Natural killer cell treated with Interleukin-12 subunit alpha and Interleukin-12 subunit beta and Interleukin-15 and Interleukin-18, amount 100 ng/mL, for 72 hours (primary cell): ENCODE measurements around the gene ZDHHC5. TPM values are rescaled to one million over a fixed set of nuclear protein-coding genes. Genes with fewer than 3 reads are reported as not detected.
"Not testable (repeated sequence)": the region's sequence is repeated elsewhere in the genome, so short reads cannot be mapped to it uniquely, and the experiment has no call there.

Experiments
- ATAC-seq, 2 donors: fragments of 150-1000 bp; cut with Tn5 transposase in 1 of 2; sonication (Bioruptor Pico), chemical (Tn5 transposase) in 1 of 2; 2 replicates each; pipeline ENCODE4 v1.10.0; 2021
- DNase-seq: peaks from one replicate; pipeline ENCODE4 v3.0.0; 2022; ENCODE audit warnings: low spot score
- H3K27ac Mint-ChIP-seq, 2 donors: 1 replicate in 1 of 2; 2 replicates in 1 of 2; pipeline ENCODE4 v1.8.0; 2022; ENCODE audit warnings: mixed read lengths in 2 of 2, mild to moderate bottlenecking in 1 of 2, moderate library complexity in 1 of 2
- H3K27me3 Mint-ChIP-seq, 2 donors: 1 replicate in 1 of 2; 2 replicates in 1 of 2; pipeline ENCODE4 v1.8.0; 2022; ENCODE audit warnings: mixed read lengths in 2 of 2
- H3K36me3 Mint-ChIP-seq: one replicate; pipeline ENCODE4 v1.8.0; 2022; ENCODE audit warnings: mixed read lengths
- H3K4me1 Mint-ChIP-seq, 2 donors: 1 replicate in 1 of 2; 2 replicates in 1 of 2; pipeline ENCODE4 v1.8.0; 2022; ENCODE audit warnings: low read depth in 2 of 2, mixed read lengths in 2 of 2, mild to moderate bottlenecking in 1 of 2
- H3K4me3 Mint-ChIP-seq: one replicate; pipeline ENCODE4 v1.8.0; 2022; ENCODE audit warnings: mixed read lengths
- H3K9me3 Mint-ChIP-seq: 2 replicates; pipeline ENCODE4 v1.8.0; 2022; ENCODE audit warnings: mixed read lengths
- total RNA-seq, 2 donors: library from RNA; stranded (reverse); gene quantifications; one replicate each; pipeline ENCODE4 v1.2.3, GENCODE V29; 2022

Gene ZDHHC5
- total RNA-seq, 2 donors from 2014 or later = 66.2 to 91.9 TPM

DNA sequence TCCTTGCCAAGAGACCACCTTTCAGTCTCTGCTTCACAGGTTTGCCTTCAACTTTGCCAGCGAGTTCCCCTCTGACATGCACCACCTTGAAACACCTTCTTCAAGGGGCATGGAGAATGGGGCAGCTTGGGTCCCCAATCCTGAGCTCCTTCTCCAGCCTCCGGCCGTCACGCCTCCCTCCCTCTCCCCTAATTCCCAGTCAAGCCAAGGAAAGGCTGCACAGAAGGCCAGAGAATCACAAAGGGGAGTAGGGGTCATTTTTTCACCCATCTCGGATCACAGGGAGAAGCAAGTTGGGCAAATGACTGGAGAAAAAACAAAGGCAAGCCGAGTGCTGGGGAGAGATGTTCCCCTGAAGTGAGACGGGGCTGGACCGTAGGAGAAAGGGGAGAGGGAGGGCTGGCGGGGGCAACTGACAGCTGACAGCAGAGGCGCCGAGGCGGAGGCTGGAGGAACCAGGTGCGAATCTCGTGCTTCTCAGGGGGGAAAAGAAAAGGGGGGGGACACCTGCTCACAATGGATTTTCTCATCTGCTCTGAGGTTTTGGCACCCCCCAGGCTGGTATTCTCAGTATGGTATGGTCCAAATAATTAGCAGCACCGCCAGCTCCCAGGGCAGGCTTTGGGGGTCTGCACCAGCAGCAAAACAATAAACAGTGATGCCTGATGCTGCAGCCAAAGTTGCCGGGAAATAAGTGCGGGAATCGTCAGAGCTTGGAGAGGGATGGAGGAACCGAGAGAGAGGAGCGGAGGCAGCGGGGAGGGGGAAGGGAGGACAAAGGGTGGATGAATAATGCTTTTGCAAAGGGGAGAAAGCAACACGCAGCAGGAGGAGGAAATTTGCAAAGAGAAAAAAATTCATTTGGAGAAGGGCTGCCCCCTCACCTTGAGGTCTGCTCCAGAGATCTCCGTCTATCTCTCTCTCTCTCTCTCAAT lies 18.8 kb upstream of the ZDHHC5 start:
- peak overlapping the region; percentile 82 for H3K4me3 Mint-ChIP-seq
- peaks cover 30 to 46% of the 10 kb centered on the region in 2 donors for H3K4me1 Mint-ChIP-seq
- ATAC-seq = no peak
- peak overlapping the region in 1 of 2 donors; percentile 18 for H3K27ac Mint-ChIP-seq
- no peaks in the 10 kb centered on the region for H3K36me3 Mint-ChIP-seq
- DNase-seq = no peak
- H3K27me3 Mint-ChIP-seq = peaks cover 30 to 33% of the 10 kb centered on the region in 2 donors
- H3K9me3 Mint-ChIP-seq = no peaks in the 10 kb centered on the region

DNA sequence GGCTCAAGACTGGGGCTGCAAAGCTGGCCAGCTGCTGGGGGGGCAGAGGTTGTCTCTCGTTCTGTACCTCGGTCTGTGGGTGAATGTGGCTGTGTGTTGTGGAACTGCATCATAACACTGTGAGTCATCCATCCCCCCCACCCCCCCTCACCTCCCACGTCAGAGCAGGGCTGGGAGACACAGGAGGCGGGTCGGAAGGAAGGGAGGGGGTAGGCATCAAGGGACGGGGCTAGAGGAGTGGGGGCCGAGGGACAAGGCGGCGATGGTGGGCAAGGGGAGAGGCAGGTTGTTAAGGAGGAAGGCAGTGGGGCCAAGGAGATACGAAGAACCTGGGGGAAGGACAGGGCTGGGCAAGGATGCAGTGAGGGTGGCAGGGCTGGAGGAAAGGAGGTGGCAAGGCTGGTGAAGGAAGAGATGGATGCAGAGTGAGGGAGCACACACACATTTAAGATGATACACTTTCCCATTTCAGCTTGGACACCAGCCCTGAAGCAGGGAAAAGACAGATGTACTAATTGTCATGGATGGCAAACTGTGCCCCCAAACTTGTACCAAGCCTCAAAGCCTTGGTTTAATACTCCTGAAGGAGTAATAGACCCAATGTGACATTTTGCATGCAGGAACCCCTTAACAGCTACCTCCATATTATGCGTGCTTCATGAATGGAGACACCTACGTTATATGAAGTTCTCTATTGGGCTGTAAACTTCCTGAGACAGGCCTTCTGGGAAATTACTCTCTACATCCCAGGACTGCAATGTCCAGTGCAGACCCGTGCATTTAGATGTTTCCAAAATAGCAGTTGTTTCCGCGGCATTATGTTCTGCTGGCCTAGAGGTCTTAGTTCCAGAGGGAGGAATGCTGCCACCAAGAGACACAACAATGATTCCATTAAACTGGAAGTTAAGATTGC lies 17.8 kb upstream of the ZDHHC5 start, which contains the start of gene YPEL4:
TSS of gene YPEL4 (minus strand) at position 87 of the 913 bp plus-strand sequence. CDS start 2,805 bp downstream, outside the sequence.
- Mint-ChIP-seq H3K36me3 (no peaks in the 10 kb centered on the region), H3K27ac (peak within 1 kb of the TSS in 1 of 2 donors; percentile 18), H3K4me1 (peaks cover 30 to 45% of the 10 kb centered on the region in 2 donors), H3K9me3 (no peaks in the 10 kb centered on the region), H3K4me3 (peak within 1 kb of the TSS; percentile 82), H3K27me3 (peaks cover 30 to 33% of the 10 kb centered on the region in 2 donors)
- peak; percentile 84 to 85 for ATAC-seq
- DNase-seq = peak; percentile 71

DNA sequence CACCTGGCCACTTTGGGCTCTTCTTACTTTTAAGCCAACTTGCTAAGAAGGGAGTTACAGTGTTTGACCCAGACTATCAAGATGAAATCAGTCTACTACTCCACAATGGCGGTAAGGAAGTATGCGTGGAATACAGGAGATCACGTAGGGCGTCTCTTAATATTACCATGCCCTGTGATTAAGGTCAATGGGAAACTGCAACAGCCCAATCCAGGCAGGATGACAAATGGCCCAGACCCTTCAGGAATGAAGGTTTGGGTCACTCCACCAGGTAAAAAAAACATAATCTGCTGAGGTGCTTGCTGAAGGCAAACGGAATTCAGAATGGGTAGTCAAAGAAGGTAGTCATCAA lies 17.2 kb upstream of the ZDHHC5 start:
- DNase-seq (no peak), ATAC-seq (no peak)
- Mint-ChIP-seq H3K27ac (no peak overlapping the region), H3K36me3 (no peaks in the 10 kb centered on the region), H3K9me3 (no peaks in the 10 kb centered on the region), H3K27me3 (peaks cover 27 to 31% of the 10 kb centered on the region in 2 donors), H3K4me3 (no peak overlapping the region), H3K4me1 (peaks cover 30 to 45% of the 10 kb centered on the region in 2 donors)

GRCh38 chr11:57651408-57651807 lies 16.5 kb upstream of the ZDHHC5 start:
- DNase-seq = no peak
- Mint-ChIP-seq H3K4me3 (no peak overlapping the region), H3K4me1 (peaks cover 25 to 40% of the 10 kb centered on the region in 2 donors), H3K27me3 (peaks cover 21 to 24% of the 10 kb centered on the region in 2 donors), H3K36me3 (no peaks in the 10 kb centered on the region), H3K27ac (no peak overlapping the region), H3K9me3 (no peaks in the 10 kb centered on the region)
- ATAC-seq = no peak

GRCh38 chr11:57652230-57652629 lies 15.7 kb upstream of the ZDHHC5 start:
- Mint-ChIP-seq H3K27ac (peak overlapping the region in 1 of 2 donors; percentile 64), H3K4me3 (peak overlapping the region; percentile 0), H3K27me3 (peaks cover 13 to 18% of the 10 kb centered on the region in 2 donors), H3K4me1 (peaks cover 29 to 37% of the 10 kb centered on the region in 2 donors)
- not testable (repeated sequence) for DNase-seq, H3K9me3 Mint-ChIP-seq, H3K36me3 Mint-ChIP-seq
- ATAC-seq = peak in 1 of 2 donors; percentile 58

DNA sequence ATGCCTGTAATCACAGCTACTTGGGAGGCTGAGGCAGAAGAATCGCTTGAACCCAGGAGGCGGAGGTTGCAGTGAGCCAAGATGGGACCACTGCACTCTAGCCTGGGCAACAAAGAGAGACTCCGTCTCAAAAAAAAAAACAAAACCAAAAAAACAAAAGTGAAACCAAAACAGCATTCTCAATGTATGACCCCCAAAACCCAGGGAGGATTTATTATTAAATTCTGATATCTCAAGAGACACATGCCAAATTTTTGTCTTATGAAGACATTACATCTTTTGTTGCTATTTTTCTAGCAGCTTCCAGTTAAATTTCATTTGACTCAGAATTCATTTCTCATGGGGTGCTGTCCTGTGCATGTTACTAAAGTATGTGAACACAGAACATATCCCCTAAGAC lies 15.3 kb upstream of the ZDHHC5 start:
- H3K27me3 Mint-ChIP-seq = peaks cover 8 to 15% of the 10 kb centered on the region in 2 donors
- DNase-seq (no peak), ATAC-seq (no peak)
- peak overlapping the region; percentile 0 for H3K4me3 Mint-ChIP-seq
- H3K9me3 Mint-ChIP-seq = no peaks in the 10 kb centered on the region
- H3K4me1 Mint-ChIP-seq = peaks cover 32 to 41% of the 10 kb centered on the region in 2 donors
- H3K27ac Mint-ChIP-seq = peak overlapping the region; percentile 2 to 64
- H3K36me3 Mint-ChIP-seq = no peaks in the 10 kb centered on the region

DNA sequence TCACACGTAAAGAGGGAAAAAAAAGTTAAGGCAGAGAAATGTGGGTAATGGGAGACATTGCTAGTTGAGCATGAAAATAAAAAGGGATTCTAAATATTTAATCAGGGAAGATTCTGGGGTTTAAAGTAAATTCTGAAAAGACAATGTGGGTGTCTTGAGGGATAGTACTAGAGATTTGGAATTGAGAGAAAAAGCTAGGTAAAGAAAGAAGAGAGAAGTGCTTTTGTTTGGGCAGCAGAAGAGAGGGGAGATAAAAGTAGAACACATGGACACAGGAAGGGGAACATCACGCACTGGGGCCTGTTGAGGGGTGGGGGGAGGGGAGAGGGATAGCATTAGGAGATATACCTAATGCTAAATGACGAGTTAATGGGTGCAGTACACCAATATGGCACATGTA lies 14.8 kb upstream of the ZDHHC5 start:
- Mint-ChIP-seq H3K36me3 (no peaks in the 10 kb centered on the region), H3K4me3 (peak overlapping the region; percentile 0), H3K27me3 (peaks cover 3 to 10% of the 10 kb centered on the region in 2 donors), H3K27ac (peak overlapping the region; percentile 2 to 64), H3K9me3 (no peaks in the 10 kb centered on the region), H3K4me1 (peaks cover 37 to 40% of the 10 kb centered on the region in 2 donors)
- ATAC-seq (no peak), DNase-seq (no peak)

DNA sequence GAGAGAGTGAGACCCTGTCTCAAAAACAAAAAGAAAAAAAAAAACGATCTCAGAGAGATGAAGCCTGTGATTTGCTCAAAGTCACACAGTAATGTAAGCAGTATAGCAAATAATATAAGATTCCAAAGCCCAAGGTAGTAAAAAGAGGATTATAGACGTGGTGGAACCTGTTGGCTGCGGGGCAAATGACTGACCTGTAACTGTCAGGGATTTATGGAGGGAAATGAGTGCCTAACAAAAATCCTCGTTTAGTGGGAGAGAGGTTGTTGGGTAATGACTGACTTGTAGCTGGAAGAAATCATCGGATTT lies 11.1 kb upstream of the ZDHHC5 start:
- ATAC-seq (no peak), DNase-seq (no peak)
- Mint-ChIP-seq H3K4me1 (peaks cover 26 to 30% of the 10 kb centered on the region in 2 donors), H3K4me3 (peak overlapping the region; percentile 97), H3K9me3 (no peaks in the 10 kb centered on the region), H3K36me3 (no peaks in the 10 kb centered on the region), H3K27ac (peak overlapping the region; percentile 83 to 96), H3K27me3 (no peaks in the 10 kb centered on the region)

DNA sequence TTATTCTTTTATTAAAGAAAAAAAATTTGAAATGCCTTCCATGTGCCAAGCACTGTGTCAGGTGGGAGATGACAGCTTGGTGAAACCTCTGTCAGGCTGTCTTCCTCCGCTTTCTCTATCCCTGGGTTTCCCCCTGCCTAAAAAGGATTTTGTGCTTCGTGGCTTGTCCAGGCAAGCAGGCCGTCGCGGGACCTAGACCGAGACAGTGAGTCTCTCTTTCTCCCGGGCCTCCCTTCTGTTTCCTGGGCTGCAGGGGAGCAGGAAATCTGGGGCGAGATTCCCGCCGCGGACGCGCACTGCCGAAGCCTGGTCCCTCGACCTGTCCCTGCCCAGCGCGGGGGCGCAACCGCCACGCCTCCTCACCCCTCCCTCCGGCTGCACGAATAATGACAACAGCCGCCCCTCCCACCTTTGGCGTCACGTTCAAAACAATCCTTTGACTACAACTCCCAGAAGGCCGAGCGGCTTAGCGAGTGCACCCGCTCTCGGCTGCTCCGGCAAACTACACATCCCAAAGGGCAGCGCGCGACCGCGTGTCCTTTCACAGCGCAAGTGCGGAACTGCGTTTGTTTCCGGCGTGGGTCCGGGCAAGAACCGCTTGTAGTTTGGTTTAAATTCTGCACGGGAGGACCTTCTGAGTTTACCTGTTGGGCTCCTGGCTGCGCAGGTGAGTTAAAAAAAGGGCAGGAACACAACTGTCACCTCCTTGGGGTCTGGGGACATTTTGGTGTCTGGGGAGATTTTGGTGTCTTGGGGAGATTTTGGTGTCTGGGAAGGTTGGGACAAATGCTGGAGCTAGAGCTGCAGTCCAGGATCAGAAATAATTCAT lies 10.5 kb upstream of the ZDHHC5 start, which contains the start of gene CLP1:
TSS of gene CLP1 (plus strand) at position 569 of the 829 bp plus-strand sequence. CDS start 1,715 bp downstream, outside the sequence.
- ATAC-seq (peak; percentile 100), DNase-seq (peak; percentile 99)
- peaks cover 29 to 33% of the 10 kb centered on the region in 2 donors for H3K4me1 Mint-ChIP-seq
- peak within 1 kb of the TSS; percentile 83 to 96 for H3K27ac Mint-ChIP-seq
- no peaks in the 10 kb centered on the region for H3K27me3 Mint-ChIP-seq
- H3K36me3 Mint-ChIP-seq = peaks cover 4% of the 10 kb centered on the region
- H3K4me3 Mint-ChIP-seq = peak within 1 kb of the TSS; percentile 97
- no peaks in the 10 kb centered on the region for H3K9me3 Mint-ChIP-seq

DNA sequence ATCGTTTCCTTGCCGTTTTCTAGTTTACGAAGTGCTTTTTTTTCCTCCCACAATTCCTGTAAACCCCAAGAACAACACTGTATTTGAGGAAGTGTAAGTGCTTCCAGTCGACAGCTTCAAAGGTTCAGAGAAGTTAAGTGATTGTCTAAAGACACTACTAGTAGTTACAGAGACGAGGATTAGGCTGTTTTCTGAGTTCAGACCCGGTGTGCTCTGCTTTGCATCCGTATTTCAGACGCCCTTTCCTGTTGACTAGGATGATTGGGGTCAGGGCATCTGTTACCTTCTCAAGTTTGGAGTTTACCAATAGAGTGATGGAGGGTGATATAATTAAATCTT lies 9.9 kb upstream of the ZDHHC5 start:
- H3K4me1 Mint-ChIP-seq = peaks cover 31 to 35% of the 10 kb centered on the region in 2 donors
- H3K27ac Mint-ChIP-seq = peak overlapping the region; percentile 83 to 96
- peaks cover 7% of the 10 kb centered on the region for H3K36me3 Mint-ChIP-seq
- DNase-seq (no peak), ATAC-seq (no peak)
- H3K9me3 Mint-ChIP-seq = no peaks in the 10 kb centered on the region
- H3K27me3 Mint-ChIP-seq = no peaks in the 10 kb centered on the region
- peak overlapping the region; percentile 97 for H3K4me3 Mint-ChIP-seq

GRCh38 chr11:57659669-57660068 lies 8.2 kb upstream of the ZDHHC5 start:
- Mint-ChIP-seq H3K4me3 (no peak overlapping the region), H3K9me3 (no peaks in the 10 kb centered on the region), H3K27me3 (no peaks in the 10 kb centered on the region), H3K36me3 (peaks cover 7% of the 10 kb centered on the region), H3K4me1 (peaks cover 27 to 31% of the 10 kb centered on the region in 2 donors), H3K27ac (no peak overlapping the region)
- DNase-seq (no peak), ATAC-seq (no peak)

- Mint-ChIP-seq H3K9me3 (no peaks in the 10 kb centered on the region), H3K4me1 (peaks cover 26 to 30% of the 10 kb centered on the region in 2 donors), H3K27ac (no peak overlapping the region), H3K27me3 (no peaks in the 10 kb centered on the region), H3K36me3 (peaks cover 7% of the 10 kb centered on the region), H3K4me3 (no peak overlapping the region)
- ATAC-seq (no peak), DNase-seq (no peak)
Observed at GRCh38 chr11:57662893-57663292, 5.0 kb upstream of the ZDHHC5 start.

DNA sequence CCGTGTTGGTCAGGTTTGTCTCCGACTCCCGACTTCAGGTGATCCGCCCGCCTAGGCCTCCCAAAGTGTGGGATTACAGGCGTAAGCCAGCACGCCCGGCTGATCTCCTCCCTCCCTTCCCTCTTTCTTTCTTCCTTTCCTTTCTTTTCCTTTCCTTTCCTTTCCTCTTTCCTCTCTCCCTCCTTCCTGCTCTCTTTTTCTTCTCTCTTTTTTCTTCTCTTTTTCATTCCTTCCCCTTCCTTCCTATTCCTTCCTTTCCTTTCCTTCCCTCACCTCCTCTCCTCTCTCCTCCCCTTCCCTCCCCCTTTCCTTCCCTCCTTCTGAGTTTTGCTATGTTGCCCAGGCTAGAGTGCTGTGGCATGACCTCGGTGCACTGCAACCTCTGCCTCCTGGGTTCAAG lies 3.9 kb upstream of the ZDHHC5 start:
- H3K9me3 Mint-ChIP-seq = no peaks in the 10 kb centered on the region
- no peak overlapping the region for H3K4me3 Mint-ChIP-seq
- DNase-seq = no peak
- no peaks in the 10 kb centered on the region for H3K27me3 Mint-ChIP-seq
- peaks cover 13% of the 10 kb centered on the region for H3K36me3 Mint-ChIP-seq
- no peak for ATAC-seq
- H3K4me1 Mint-ChIP-seq = peaks cover 24 to 28% of the 10 kb centered on the region in 2 donors
- H3K27ac Mint-ChIP-seq = peak overlapping the region in 1 of 2 donors; percentile 53
